ENCODE measurements around the gene TSPEAR.

- TF ChIP-seq CTCF (conservative IDR thresholded peaks at IDR 0.05; ENCODE audit: low read length) (no peak), EZH2phosphoT487 (IDR thresholded peaks at IDR 0.05; ENCODE audit: borderline replicate concordance, low read depth, low read length) (no peak)
Measured at GRCh38 chr21:44618909-44619308, 92.5 kb downstream of the TSPEAR start.

All from OCI-LY7 (cell line).